ENCODE results near the gene HOXB8.

The HOXB8 gene

DNA sequence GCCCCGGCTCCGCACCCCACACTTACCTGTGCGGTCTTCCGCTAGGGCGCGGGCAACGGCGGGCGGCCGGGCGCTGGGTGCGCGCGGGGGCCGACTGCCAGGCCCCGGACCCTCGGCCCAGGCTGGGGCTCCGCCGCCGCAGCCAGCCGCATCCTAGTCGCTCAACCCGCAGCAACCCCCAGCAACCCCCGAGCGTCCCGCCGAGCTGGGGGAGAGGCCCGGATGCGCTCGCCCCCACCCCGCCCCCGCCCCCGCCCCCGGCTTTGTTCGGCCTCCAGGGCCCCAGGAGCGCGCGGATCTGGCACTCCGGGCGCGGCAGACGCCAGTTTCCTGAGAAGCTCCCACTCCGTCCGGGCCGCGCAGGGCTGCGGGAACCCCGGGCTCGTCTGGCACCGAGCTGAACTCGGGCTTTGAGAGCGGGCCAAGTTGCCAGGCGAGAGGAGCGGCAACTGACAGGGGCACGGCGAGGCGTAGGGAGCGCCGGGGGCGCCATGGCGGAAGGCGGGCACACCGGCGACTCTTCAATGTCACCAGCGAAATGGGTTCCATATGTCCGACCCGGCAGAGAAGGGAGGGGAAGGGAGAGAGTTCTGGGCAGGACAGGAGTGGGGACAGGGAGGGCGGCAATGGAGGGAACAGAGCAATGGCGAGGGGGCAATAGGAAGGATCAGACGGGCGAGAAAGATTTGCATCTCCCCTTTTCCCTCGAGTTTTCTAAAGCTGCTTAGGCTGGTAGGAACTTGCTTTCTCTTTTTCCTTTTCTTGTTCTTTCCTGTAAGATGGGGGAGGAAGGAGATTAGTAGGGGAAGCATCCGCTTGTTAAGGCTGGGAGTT lies 50.7 kb downstream of the HOXB8 start:
- peak overlapping the region; percentile 96 for H2BK15ac ChIP-seq (ENCODE audit: low read depth, poor library complexity, severe bottlenecking)
- H2BK120ac ChIP-seq (ENCODE audit: low read depth, low read length) = peak overlapping the region; percentile 87
- no peaks in the 10 kb centered on the region for H3K27me3 ChIP-seq (ENCODE audit: control insufficient read depth in 1 of 2, insufficient read depth in 1 of 2, low read length in 2 of 2)
- H2AFZ ChIP-seq (ENCODE audit: low read depth, low read length) = no peak overlapping the region
- H2BK5ac ChIP-seq (ENCODE audit: low read depth, low read length, poor library complexity, severe bottlenecking) = no peak overlapping the region
- H3K4ac ChIP-seq (ENCODE audit: low read depth in 1 of 2, low read length in 2 of 2) = peak overlapping the region; percentile 92 to 95
- H2AK5ac ChIP-seq (ENCODE audit: low read length, severe bottlenecking) = peak overlapping the region; percentile 61
- peak overlapping the region; percentile 44 to 88 for H2BK12ac ChIP-seq (ENCODE audit: low read length in 2 of 2)
- H4K8ac ChIP-seq (ENCODE audit: low read length) = peak overlapping the region; percentile 94
- H3K14ac ChIP-seq (ENCODE audit: low read length in 2 of 2) = peak overlapping the region; percentile 36 to 90
- peak overlapping the region; percentile 86 to 91 for H3K23ac ChIP-seq (ENCODE audit: low read length in 2 of 2)
- no peaks in the 10 kb centered on the region for H3K79me1 ChIP-seq (replicated peaks; ENCODE audit: low read length, poor library complexity, severe bottlenecking)
- peaks cover 20 to 26% of the 10 kb centered on the region in 2 experiments for H3K36me3 ChIP-seq (ENCODE audit: control insufficient read depth in 1 of 2, insufficient read depth in 2 of 2, low read depth in 1 of 2, low read length in 2 of 2)
- WGBS = 6% methylated on average over 52 of the region's 73 CpGs
- peaks cover 43% of the 10 kb centered on the region for H3K4me1 ChIP-seq (ENCODE audit: control insufficient read depth, insufficient read depth, low read depth, low read length)
- peak; percentile 56 for DNase-seq
- H3K4me2 ChIP-seq (ENCODE audit: low read length, poor library complexity, severe bottlenecking) = peak overlapping the region; percentile 89
- peak overlapping the region; percentile 61 to 77 for H3K4me3 ChIP-seq (ENCODE audit: insufficient read depth in 1 of 2, low read depth in 1 of 2, low read length in 2 of 2)
- H3K9me3 ChIP-seq (ENCODE audit: control insufficient read depth, low read length) = no peaks in the 10 kb centered on the region
- H3K9ac ChIP-seq (ENCODE audit: low read length) = peak overlapping the region; percentile 86
- H4K91ac ChIP-seq (ENCODE audit: low read length) = peak overlapping the region; percentile 93
- peak overlapping the region; percentile 90 to 96 for H3K18ac ChIP-seq (ENCODE audit: low read depth in 1 of 2, low read length in 2 of 2)
- H3K27ac ChIP-seq (ENCODE audit: low read length, poor library complexity, severe bottlenecking) = peak overlapping the region; percentile 20

DNA sequence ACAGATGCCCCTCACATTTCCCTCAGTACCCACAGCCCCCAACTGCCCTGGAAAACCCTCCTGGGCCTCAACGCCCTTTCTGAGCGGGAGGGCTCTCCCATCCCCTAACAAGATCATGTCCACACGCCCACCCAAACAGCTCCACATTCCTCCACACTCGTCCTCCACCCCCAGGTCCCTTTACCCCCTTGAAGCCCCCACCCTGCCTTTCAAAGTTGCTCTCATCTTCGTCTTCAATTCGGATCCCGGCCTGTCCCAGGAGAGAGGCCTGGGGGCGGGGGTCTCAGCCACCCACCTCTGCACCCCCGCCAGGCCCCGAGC lies 51.3 kb downstream of the HOXB8 start:
- peaks cover 43% of the 10 kb centered on the region for H3K4me1 ChIP-seq (ENCODE audit: control insufficient read depth, insufficient read depth, low read depth, low read length)
- peak overlapping the region; percentile 70 for H2BK15ac ChIP-seq (ENCODE audit: low read depth, poor library complexity, severe bottlenecking)
- H2AFZ ChIP-seq (ENCODE audit: low read depth, low read length) = no peak overlapping the region
- no peak overlapping the region for H2BK5ac ChIP-seq (ENCODE audit: low read depth, low read length, poor library complexity, severe bottlenecking)
- peaks cover 20 to 26% of the 10 kb centered on the region in 2 experiments for H3K36me3 ChIP-seq (ENCODE audit: control insufficient read depth in 1 of 2, insufficient read depth in 2 of 2, low read depth in 1 of 2, low read length in 2 of 2)
- peak overlapping the region; percentile 36 to 49 for H3K14ac ChIP-seq (ENCODE audit: low read length in 2 of 2)
- WGBS = 32% methylated on average over 10 of the region's 10 CpGs
- H4K8ac ChIP-seq (ENCODE audit: low read length) = peak overlapping the region; percentile 85
- peak overlapping the region; percentile 68 to 83 for H3K18ac ChIP-seq (ENCODE audit: low read depth in 1 of 2, low read length in 2 of 2)
- peak overlapping the region; percentile 44 for H4K91ac ChIP-seq (ENCODE audit: low read length)
- H3K9ac ChIP-seq (ENCODE audit: low read length) = peak overlapping the region; percentile 67
- H3K4ac ChIP-seq (ENCODE audit: low read depth in 1 of 2, low read length in 2 of 2) = peak overlapping the region in 1 of 2 experiments; percentile 44
- peak overlapping the region; percentile 37 for H3K4me2 ChIP-seq (ENCODE audit: low read length, poor library complexity, severe bottlenecking)
- no peak overlapping the region for H3K23ac ChIP-seq (ENCODE audit: low read length in 2 of 2)
- peak overlapping the region; percentile 7 to 42 for H2BK12ac ChIP-seq (ENCODE audit: low read length in 2 of 2)
- no peaks in the 10 kb centered on the region for H3K9me3 ChIP-seq (ENCODE audit: control insufficient read depth, low read length)
- no peak for DNase-seq
- peak overlapping the region; percentile 61 to 65 for H3K4me3 ChIP-seq (ENCODE audit: insufficient read depth in 1 of 2, low read depth in 1 of 2, low read length in 2 of 2)
- no peak overlapping the region for H3K27ac ChIP-seq (ENCODE audit: low read length, poor library complexity, severe bottlenecking)
- H2BK120ac ChIP-seq (ENCODE audit: low read depth, low read length) = peak overlapping the region; percentile 87
- H3K27me3 ChIP-seq (ENCODE audit: control insufficient read depth in 1 of 2, insufficient read depth in 1 of 2, low read length in 2 of 2) = no peaks in the 10 kb centered on the region
- peak overlapping the region; percentile 56 for H2AK5ac ChIP-seq (ENCODE audit: low read length, severe bottlenecking)
- peaks cover 1% of the 10 kb centered on the region for H3K79me1 ChIP-seq (replicated peaks; ENCODE audit: low read length, poor library complexity, severe bottlenecking)

DNA sequence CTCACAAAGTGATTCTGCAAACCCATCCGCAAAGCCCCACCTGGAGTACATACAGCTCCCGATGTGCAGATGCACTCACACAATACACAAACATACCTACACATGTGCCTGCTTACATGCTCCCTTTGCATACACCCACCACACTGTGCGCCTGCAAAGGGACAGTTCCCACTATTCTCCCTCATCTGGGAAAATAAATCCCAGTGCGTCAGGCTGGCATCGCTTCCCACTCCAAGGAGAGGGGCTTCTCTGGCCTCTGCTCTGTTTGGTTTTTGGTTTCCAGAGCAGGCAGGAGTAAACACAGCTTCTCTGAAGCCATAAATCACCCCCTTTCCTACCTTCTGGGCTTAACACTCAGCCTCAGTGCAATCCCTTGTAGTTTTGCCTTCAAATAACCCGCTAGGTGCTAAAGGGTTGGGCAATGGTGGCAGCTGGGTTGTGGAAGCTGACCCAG lies 51.7 kb downstream of the HOXB8 start:
- H2BK5ac ChIP-seq (ENCODE audit: low read depth, low read length, poor library complexity, severe bottlenecking) = no peak overlapping the region
- peak overlapping the region; percentile 61 to 65 for H3K4me3 ChIP-seq (ENCODE audit: insufficient read depth in 1 of 2, low read depth in 1 of 2, low read length in 2 of 2)
- H2AFZ ChIP-seq (ENCODE audit: low read depth, low read length) = no peak overlapping the region
- H3K27ac ChIP-seq (ENCODE audit: low read length, poor library complexity, severe bottlenecking) = no peak overlapping the region
- WGBS = 41% methylated on average over 6 of the region's 6 CpGs
- peak overlapping the region; percentile 44 to 68 for H3K4ac ChIP-seq (ENCODE audit: low read depth in 1 of 2, low read length in 2 of 2)
- peaks cover 1% of the 10 kb centered on the region for H3K79me1 ChIP-seq (replicated peaks; ENCODE audit: low read length, poor library complexity, severe bottlenecking)
- H2BK15ac ChIP-seq (ENCODE audit: low read depth, poor library complexity, severe bottlenecking) = peak overlapping the region; percentile 32
- no peaks in the 10 kb centered on the region for H3K27me3 ChIP-seq (ENCODE audit: control insufficient read depth in 1 of 2, insufficient read depth in 1 of 2, low read length in 2 of 2)
- H4K8ac ChIP-seq (ENCODE audit: low read length) = peak overlapping the region; percentile 85
- peak overlapping the region; percentile 56 for H2AK5ac ChIP-seq (ENCODE audit: low read length, severe bottlenecking)
- peak overlapping the region; percentile 87 for H2BK120ac ChIP-seq (ENCODE audit: low read depth, low read length)
- peak; percentile 81 for DNase-seq
- H3K18ac ChIP-seq (ENCODE audit: low read depth in 1 of 2, low read length in 2 of 2) = peak overlapping the region; percentile 68 to 83
- peak overlapping the region in 1 of 2 experiments; percentile 20 for H3K23ac ChIP-seq (ENCODE audit: low read length in 2 of 2)
- peak overlapping the region; percentile 67 for H3K9ac ChIP-seq (ENCODE audit: low read length)
- peak overlapping the region; percentile 44 for H4K91ac ChIP-seq (ENCODE audit: low read length)
- H3K9me3 ChIP-seq (ENCODE audit: control insufficient read depth, low read length) = no peaks in the 10 kb centered on the region
- H3K4me2 ChIP-seq (ENCODE audit: low read length, poor library complexity, severe bottlenecking) = peak overlapping the region; percentile 37
- peaks cover 42% of the 10 kb centered on the region for H3K4me1 ChIP-seq (ENCODE audit: control insufficient read depth, insufficient read depth, low read depth, low read length)
- H3K14ac ChIP-seq (ENCODE audit: low read length in 2 of 2) = peak overlapping the region in 1 of 2 experiments; percentile 49
- peaks cover 20 to 26% of the 10 kb centered on the region in 2 experiments for H3K36me3 ChIP-seq (ENCODE audit: control insufficient read depth in 1 of 2, insufficient read depth in 2 of 2, low read depth in 1 of 2, low read length in 2 of 2)
- H2BK12ac ChIP-seq (ENCODE audit: low read length in 2 of 2) = peak overlapping the region in 1 of 2 experiments; percentile 42

DNA sequence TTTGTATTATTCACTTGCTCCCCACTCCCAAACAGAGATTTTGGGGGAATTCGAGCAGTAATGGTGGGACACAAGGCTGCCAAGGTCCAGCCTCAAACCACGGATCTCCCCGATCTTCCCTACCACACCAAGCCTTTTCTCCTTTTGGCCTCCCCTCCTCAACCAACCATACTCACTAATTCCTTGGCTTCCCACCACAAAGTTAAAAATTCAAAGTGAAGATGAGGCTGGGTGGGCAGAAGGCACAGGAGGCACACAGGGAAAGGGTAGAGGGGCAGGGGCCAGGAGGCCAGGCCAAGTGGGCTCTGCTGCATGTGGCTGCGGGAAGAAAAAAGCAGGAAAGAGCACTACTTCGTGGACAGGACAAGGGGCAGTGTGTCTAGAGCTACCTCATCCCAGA lies 52.2 kb downstream of the HOXB8 start:
- WGBS = 38% methylated on average over 4 of the region's 5 CpGs
- H3K9me3 ChIP-seq (ENCODE audit: control insufficient read depth, low read length) = no peaks in the 10 kb centered on the region
- peak overlapping the region; percentile 69 for H4K8ac ChIP-seq (ENCODE audit: low read length)
- peak overlapping the region; percentile 74 for H4K91ac ChIP-seq (ENCODE audit: low read length)
- no peak overlapping the region for H3K27ac ChIP-seq (ENCODE audit: low read length, poor library complexity, severe bottlenecking)
- H2AK5ac ChIP-seq (ENCODE audit: low read length, severe bottlenecking) = peak overlapping the region; percentile 43
- H3K4me1 ChIP-seq (ENCODE audit: control insufficient read depth, insufficient read depth, low read depth, low read length) = peaks cover 43% of the 10 kb centered on the region
- H3K4ac ChIP-seq (ENCODE audit: low read depth in 1 of 2, low read length in 2 of 2) = peak overlapping the region in 1 of 2 experiments; percentile 68
- H3K79me1 ChIP-seq (replicated peaks; ENCODE audit: low read length, poor library complexity, severe bottlenecking) = peaks cover 1% of the 10 kb centered on the region
- peak overlapping the region in 1 of 2 experiments; percentile 45 for H3K14ac ChIP-seq (ENCODE audit: low read length in 2 of 2)
- no peak overlapping the region for H2BK5ac ChIP-seq (ENCODE audit: low read depth, low read length, poor library complexity, severe bottlenecking)
- H2BK120ac ChIP-seq (ENCODE audit: low read depth, low read length) = peak overlapping the region; percentile 21
- peak overlapping the region; percentile 67 for H3K9ac ChIP-seq (ENCODE audit: low read length)
- H3K23ac ChIP-seq (ENCODE audit: low read length in 2 of 2) = peak overlapping the region in 1 of 2 experiments; percentile 20
- H3K36me3 ChIP-seq (ENCODE audit: control insufficient read depth in 1 of 2, insufficient read depth in 2 of 2, low read depth in 1 of 2, low read length in 2 of 2) = peaks cover 23 to 29% of the 10 kb centered on the region in 2 experiments
- peak overlapping the region in 1 of 2 experiments; percentile 65 for H3K4me3 ChIP-seq (ENCODE audit: insufficient read depth in 1 of 2, low read depth in 1 of 2, low read length in 2 of 2)
- peak overlapping the region; percentile 77 for H2BK15ac ChIP-seq (ENCODE audit: low read depth, poor library complexity, severe bottlenecking)
- DNase-seq = no peak
- no peaks in the 10 kb centered on the region for H3K27me3 ChIP-seq (ENCODE audit: control insufficient read depth in 1 of 2, insufficient read depth in 1 of 2, low read length in 2 of 2)
- H2AFZ ChIP-seq (ENCODE audit: low read depth, low read length) = no peak overlapping the region
- H3K18ac ChIP-seq (ENCODE audit: low read depth in 1 of 2, low read length in 2 of 2) = peak overlapping the region in 1 of 2 experiments; percentile 58
- no peak overlapping the region for H2BK12ac ChIP-seq (ENCODE audit: low read length in 2 of 2)
- peak overlapping the region; percentile 37 for H3K4me2 ChIP-seq (ENCODE audit: low read length, poor library complexity, severe bottlenecking)

Measured in mesenchymal stem cell (in vitro differentiated cells and primary cell).